PC-3 (cell line): ENCODE data around the gene PROSER2.

Experiments used
- EZH2 ChIP-seq: fragments of 300-600 bp; sonication (generic); IDR thresholded peaks from one replicate; pipeline ENCODE4 v1.6.1; 2017; ENCODE audit warnings: antibody characterized with exemption, mild to moderate bottlenecking, low read length; ENCODE audit not compliant: unreplicated experiment
- EZH2phosphoT487 ChIP-seq: fragments of 300-600 bp; sonication (generic); IDR thresholded peaks from 2 replicates; pipeline ENCODE4 v1.6.1; 2018; ENCODE audit warnings: mild to moderate bottlenecking, antibody characterized with exemption, low read length, borderline replicate concordance

GRCh38 chr10:11895108-11895466, 71.9 kb downstream of the PROSER2 start:
- no peak for TF ChIP-seq EZH2phosphoT487
- TF ChIP-seq EZH2, result no peak
